NCI-H146 treated with DMSO at 0.1 percent for 48 hours (cell line): ENCODE results near the gene SPNS3.

ENCODE experiments used
- DNase-seq: peaks from one replicate; lab custom pipeline; 2025; ENCODE audit not compliant: unreplicated experiment; lab: John Stamatoyannopoulos, UW

SPNS3 gene

GRCh38 chr17:4507361-4508111, 73.8 kb downstream of the SPNS3 start:
- DNase-seq, result no peak

- no peak for DNase-seq
Measured at GRCh38 chr17:4508207-4508606, 74.5 kb downstream of the SPNS3 start.

- no peak for DNase-seq
Measured at GRCh38 chr17:4509401-4509800, 75.7 kb downstream of the SPNS3 start.

GRCh38 chr17:4509923-4510617, 76.3 kb downstream of the SPNS3 start:
- no peak for DNase-seq

- DNase-seq, result no peak
Measured at GRCh38 chr17:4510618-4510941, 76.8 kb downstream of the SPNS3 start.

- no peak for DNase-seq
Measured at GRCh38 chr17:4511199-4511932, 77.6 kb downstream of the SPNS3 start.

GRCh38 chr17:4512156-4513112, 78.7 kb downstream of the SPNS3 start:
- no peak for DNase-seq

- DNase-seq, result no peak
Measured at GRCh38 chr17:4513113-4514032, 79.6 kb downstream of the SPNS3 start.

GRCh38 chr17:4514206-4514605, 80.5 kb downstream of the SPNS3 start:
- no peak for DNase-seq

GRCh38 chr17:4514779-4515178, 81.0 kb downstream of the SPNS3 start:
- DNase-seq, result no peak

- DNase-seq, result no peak
Measured at GRCh38 chr17:4515501-4515900, 81.8 kb downstream of the SPNS3 start.

GRCh38 chr17:4516735-4517134, 83.0 kb downstream of the SPNS3 start:
- no peak for DNase-seq

- DNase-seq, result no peak
Measured at GRCh38 chr17:4518901-4519300, 85.2 kb downstream of the SPNS3 start.

GRCh38 chr17:4519361-4519788, 85.6 kb downstream of the SPNS3 start:
- DNase-seq, result no peak

GRCh38 chr17:4520060-4520893, 86.5 kb downstream of the SPNS3 start:
- DNase-seq, result no peak

- no peak for DNase-seq
Measured at GRCh38 chr17:4520894-4521600, 87.3 kb downstream of the SPNS3 start.

- DNase-seq, result no peak
Measured at GRCh38 chr17:4522661-4523060, 88.9 kb downstream of the SPNS3 start.

GRCh38 chr17:4523946-4524345, 90.2 kb downstream of the SPNS3 start:
- DNase-seq, result no peak
